Keratinocyte (primary cell): Measurements from ENCODE around the gene PLEKHA1. TPM values are rescaled to one million over a fixed set of nuclear protein-coding genes. Genes with fewer than 3 reads are reported as not detected.
A peak's percentile ranks its signal among the peaks of the same experiment; 100 is the strongest.

ENCODE experiments used
- DNase-seq: peaks from one replicate; pipeline ENCODE4 v3.0.0-alpha.2; 2011; ENCODE audit warnings: low read depth, missing footprints, low spot score
- FAIRE-seq: peaks from 2 replicates; lab custom pipeline; 2011; peaks lifted over from hg19 to GRCh38; lab: Jason Lieb, UNC
- H2AFZ ChIP-seq: 2 replicates; pipeline ENCODE4 v1.6.0; 2012; ENCODE audit warnings: low read length, control low read depth, inconsistent platforms; ENCODE audit not compliant: control insufficient read depth
- H3K27ac ChIP-seq: 2 replicates; pipeline ENCODE4 v1.5.1; 2011; ENCODE audit warnings: low read length; ENCODE audit not compliant: control insufficient read depth, insufficient read depth
- H3K27me3 ChIP-seq: 3 replicates; pipeline ENCODE4 v1.6.0; 2011; ENCODE audit warnings: low read length; ENCODE audit not compliant: control insufficient read depth, insufficient read depth; ENCODE audit errors: extremely low read depth
- H3K36me3 ChIP-seq, 2 experiments: 2 replicates in 1 of 2; 3 replicates in 1 of 2; pipeline ENCODE4 v1.5.1; 2011; ENCODE audit warnings: low read length in 2 of 2, mild to moderate bottlenecking in 1 of 2; ENCODE audit not compliant: control insufficient read depth in 2 of 2, insufficient read depth in 2 of 2; ENCODE audit errors: extremely low read depth in 1 of 2
- H3K4me1 ChIP-seq: 3 replicates; pipeline ENCODE4 v1.5.1; 2011; ENCODE audit warnings: low read length; ENCODE audit not compliant: control insufficient read depth, insufficient read depth; ENCODE audit errors: extremely low read depth
- H3K4me2 ChIP-seq: 3 replicates; pipeline ENCODE4 v1.6.0; 2011; ENCODE audit warnings: low read depth, low read length; ENCODE audit not compliant: control insufficient read depth, insufficient read depth; ENCODE audit errors: extremely low read depth
- H3K4me3 ChIP-seq, 3 experiments: fragments of 200-600 bp in 1 of 3; sonication (generic) in 1 of 3; 2 replicates in 2 of 3; 3 replicates in 1 of 3; pipeline ENCODE4 v1.5.1; 2011 to 2016; ENCODE audit warnings: low read length in 3 of 3, mild to moderate bottlenecking in 3 of 3, control low read depth in 2 of 3, inconsistent platforms in 1 of 3, low read depth in 1 of 3, mixed read lengths in 1 of 3, mixed run types in 1 of 3, moderate library complexity in 1 of 3; ENCODE audit not compliant: control insufficient read depth in 2 of 3, insufficient read depth in 2 of 3; ENCODE audit errors: extremely low read depth in 1 of 3
- H3K79me2 ChIP-seq: 2 replicates; pipeline ENCODE4 v1.6.0; 2012; ENCODE audit warnings: low read length; ENCODE audit not compliant: control insufficient read depth, insufficient read depth
- H3K9ac ChIP-seq: 3 replicates; pipeline ENCODE4 v1.6.0; 2011; ENCODE audit warnings: low read length; ENCODE audit not compliant: control insufficient read depth, insufficient read depth; ENCODE audit errors: extremely low read depth
- H3K9me1 ChIP-seq: 3 replicates; pipeline ENCODE4 v1.6.0; 2011; ENCODE audit warnings: low read length; ENCODE audit not compliant: control insufficient read depth, insufficient read depth; ENCODE audit errors: extremely low read depth
- H3K9me3 ChIP-seq: 2 replicates; pipeline ENCODE4 v1.5.1; 2012; ENCODE audit warnings: low read depth, low read length; ENCODE audit not compliant: control insufficient read depth
- H4K20me1 ChIP-seq: 3 replicates; pipeline ENCODE4 v1.6.0; 2011; ENCODE audit warnings: low read length; ENCODE audit not compliant: control insufficient read depth, insufficient read depth; ENCODE audit errors: extremely low read depth
- EZH2 ChIP-seq: IDR thresholded peaks from one replicate; pipeline ENCODE4 v1.6.1; 2012; ENCODE audit warnings: inconsistent platforms, mild to moderate bottlenecking, low read length, moderate library complexity
- dilution Hi-C: fragments of 300-500 bp; cut with MboI; formaldehyde crosslinking; loops from one replicate; pipeline ENCODE4 v1.7.0; 2020; ENCODE audit warnings: low sequenced_read_pairs; ENCODE audit not compliant: extremely low pct_ligation_motif_present
- polyA plus RNA-seq, 5 experiments: library from polyadenylated mRNA; depleted of rRNA in 3 of 5; stranded (reverse) in 3 of 5; stranded (forward) in 1 of 5; unstranded in 1 of 5; fragments of >200 nt; gene quantifications; 1 replicate in 1 of 5; 2 replicates in 3 of 5; 3 replicates in 1 of 5; pipeline versions ENCODE4 v1.2.1 to v1.2.3, GENCODE V29; 2011 to 2012; ENCODE audit warnings: missing spikeins in 2 of 5, low read depth in 1 of 5, low replicate concordance in 1 of 5
- TF ChIP-seq, protein P1 (sequence below), 3 experiments: IDR thresholded peaks in 1 of 3; conservative IDR thresholded peaks in 1 of 3; optimal IDR thresholded peaks in 1 of 3; 2 replicates in 2 of 3; 3 replicates in 1 of 3; pipeline versions ENCODE3 to v1.5.1; 2011; ENCODE audit warnings: low read length in 3 of 3, mild to moderate bottlenecking in 3 of 3, moderate library complexity in 2 of 3, control low read depth in 1 of 3, inconsistent platforms in 1 of 3; ENCODE audit not compliant: insufficient read depth in 2 of 3; ENCODE audit errors: extremely low read depth in 1 of 3

Gene PLEKHA1
- polyA plus RNA-seq, 1 donor (not counting 4 experiments of a cell fraction or from before 2014, with no cell fraction given), result 66.7 TPM

DNA sequence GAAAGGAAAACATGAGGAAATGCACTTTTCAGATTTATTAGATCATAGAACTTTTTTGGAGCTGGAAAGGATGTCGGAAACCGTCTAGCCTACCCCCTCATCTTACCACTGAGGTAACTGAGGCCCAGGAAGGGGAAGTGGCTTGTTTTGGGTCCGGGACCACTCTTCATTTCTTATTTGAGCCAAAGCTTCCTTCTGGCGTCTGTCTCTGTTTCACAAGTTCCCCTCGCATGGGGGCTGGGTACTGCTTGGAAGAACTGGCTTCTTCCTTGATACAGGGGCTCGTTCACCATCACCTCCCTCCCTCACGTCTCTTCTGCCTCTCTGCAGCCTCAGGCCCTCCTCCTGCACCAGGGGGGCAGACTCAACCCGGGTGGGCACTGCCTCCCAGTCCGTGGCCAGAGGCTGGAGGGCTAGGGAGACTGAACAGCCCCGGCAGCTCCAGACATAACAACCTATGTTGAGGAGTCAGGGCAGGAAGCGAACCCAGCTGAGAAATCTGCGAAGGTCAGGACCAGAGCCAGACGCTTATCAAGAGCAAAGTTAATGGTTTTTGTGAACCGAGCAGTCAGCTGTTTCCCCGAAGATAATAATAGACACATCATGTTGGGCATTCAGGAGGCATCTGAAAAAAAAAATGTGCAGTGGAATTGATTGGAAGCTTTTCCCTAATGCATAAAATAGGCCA is 99.8 kb downstream of the PLEKHA1 start:
- H3K9ac ChIP-seq, result no peak overlapping the region
- H3K4me3 ChIP-seq, result no peak overlapping the region
- H3K9me1 ChIP-seq, result peaks cover 4% of the 10 kb centered on the region
- no peak for FAIRE-seq
- no peak overlapping the region for H3K27ac ChIP-seq
- dilution Hi-C loops, result no loop called here
- H3K4me1 ChIP-seq, result peaks cover 55% of the 10 kb centered on the region
- H3K9me3 ChIP-seq, result no peaks in the 10 kb centered on the region
- H2AFZ ChIP-seq, result no peak overlapping the region
- peaks cover 0 to 3% of the 10 kb centered on the region in 2 experiments for H3K36me3 ChIP-seq
- peaks cover 51% of the 10 kb centered on the region for H3K79me2 ChIP-seq
- no peak for DNase-seq
- no peak overlapping the region for H3K4me2 ChIP-seq
- H3K27me3 ChIP-seq, result no peaks in the 10 kb centered on the region
- TF ChIP-seq, protein P1, sequence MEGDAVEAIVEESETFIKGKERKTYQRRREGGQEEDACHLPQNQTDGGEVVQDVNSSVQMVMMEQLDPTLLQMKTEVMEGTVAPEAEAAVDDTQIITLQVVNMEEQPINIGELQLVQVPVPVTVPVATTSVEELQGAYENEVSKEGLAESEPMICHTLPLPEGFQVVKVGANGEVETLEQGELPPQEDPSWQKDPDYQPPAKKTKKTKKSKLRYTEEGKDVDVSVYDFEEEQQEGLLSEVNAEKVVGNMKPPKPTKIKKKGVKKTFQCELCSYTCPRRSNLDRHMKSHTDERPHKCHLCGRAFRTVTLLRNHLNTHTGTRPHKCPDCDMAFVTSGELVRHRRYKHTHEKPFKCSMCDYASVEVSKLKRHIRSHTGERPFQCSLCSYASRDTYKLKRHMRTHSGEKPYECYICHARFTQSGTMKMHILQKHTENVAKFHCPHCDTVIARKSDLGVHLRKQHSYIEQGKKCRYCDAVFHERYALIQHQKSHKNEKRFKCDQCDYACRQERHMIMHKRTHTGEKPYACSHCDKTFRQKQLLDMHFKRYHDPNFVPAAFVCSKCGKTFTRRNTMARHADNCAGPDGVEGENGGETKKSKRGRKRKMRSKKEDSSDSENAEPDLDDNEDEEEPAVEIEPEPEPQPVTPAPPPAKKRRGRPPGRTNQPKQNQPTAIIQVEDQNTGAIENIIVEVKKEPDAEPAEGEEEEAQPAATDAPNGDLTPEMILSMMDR (optimal IDR thresholded peaks at IDR 0.05 in 1 of 3, IDR thresholded peaks at IDR 0.05 in 1 of 3, conservative IDR thresholded peaks at IDR 0.05 in 1 of 3; ENCODE audit: extremely low read depth in 1 of 3, insufficient read depth in 2 of 3, low read length in 3 of 3), result no peak
- no peak for TF ChIP-seq EZH2
- peaks cover 4% of the 10 kb centered on the region for H4K20me1 ChIP-seq

DNA sequence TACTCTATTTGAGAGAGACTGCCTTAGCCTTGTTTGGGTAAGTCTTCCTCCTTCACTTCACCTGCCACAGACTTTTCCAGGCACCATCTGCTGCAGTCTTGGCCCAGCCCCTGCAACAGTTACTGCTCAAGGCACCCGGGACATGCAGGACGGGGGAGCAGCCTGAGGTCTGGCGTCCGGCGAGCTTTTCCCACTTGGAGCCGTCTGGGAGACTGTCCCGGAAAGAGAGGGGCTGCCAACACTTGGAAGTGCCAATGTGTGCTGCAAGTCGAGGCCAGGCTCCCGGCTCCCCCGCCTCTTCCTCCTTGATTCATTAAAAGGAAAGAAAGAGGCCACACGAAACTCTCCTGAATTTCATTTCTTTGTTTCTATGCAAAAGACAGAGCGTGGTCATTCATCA is 100.6 kb downstream of the PLEKHA1 start:
- H3K36me3 ChIP-seq, result peaks cover 0 to 3% of the 10 kb centered on the region in 2 experiments
- DNase-seq, result no peak
- no peak for TF ChIP-seq EZH2
- H3K9me3 ChIP-seq, result no peaks in the 10 kb centered on the region
- peak overlapping the region; percentile 70 for H3K4me2 ChIP-seq
- dilution Hi-C loops, result no loop called here
- no peak for FAIRE-seq
- H3K27ac ChIP-seq, result no peak overlapping the region
- H3K27me3 ChIP-seq, result no peaks in the 10 kb centered on the region
- peaks cover 4% of the 10 kb centered on the region for H3K9me1 ChIP-seq
- H2AFZ ChIP-seq, result no peak overlapping the region
- H3K4me1 ChIP-seq, result peaks cover 46% of the 10 kb centered on the region
- H4K20me1 ChIP-seq, result peaks cover 6% of the 10 kb centered on the region
- no peak overlapping the region for H3K4me3 ChIP-seq
- H3K9ac ChIP-seq, result no peak overlapping the region
- H3K79me2 ChIP-seq, result peaks cover 50% of the 10 kb centered on the region
